Natural killer cell (primary cell): ENCODE data around the gene RPL37A. TPM values are rescaled to one million over a fixed set of nuclear protein-coding genes. Genes with fewer than 3 reads are reported as not detected.

ENCODE experiments used
- ATAC-seq, 3 donors: fragments of 150-1000 bp in 2 of 3; fragments of 200-7000 bp in 1 of 3; cut with Tn5 transposase; 1 replicate in 1 of 3; 2 replicates in 2 of 3; pipeline ENCODE4 v1.10.0; 2021; ENCODE audit warnings: mild to moderate bottlenecking in 2 of 3, moderate library complexity in 2 of 3
- DNase-seq, 2 donors: peaks; one replicate each; pipeline versions ENCODE4 v3.0.0 to v3.0.0-alpha.2; 2013 to 2021; ENCODE audit warnings: mixed read lengths in 1 of 2
- H3K27ac ChIP-seq: one replicate; pipeline ENCODE4 v1.5.1; 2013; ENCODE audit warnings: mild to moderate bottlenecking, low read length
- H3K27me3 ChIP-seq: one replicate; pipeline ENCODE4 v1.6.1; 2013; ENCODE audit warnings: low read length; ENCODE audit not compliant: control insufficient read depth, insufficient read depth
- H3K36me3 ChIP-seq: one replicate; pipeline ENCODE4 v1.6.1; 2013; ENCODE audit warnings: low read length; ENCODE audit not compliant: control insufficient read depth, insufficient read depth
- H3K4me1 ChIP-seq: one replicate; pipeline ENCODE4 v1.6.1; 2013; ENCODE audit warnings: low read length; ENCODE audit not compliant: control insufficient read depth, insufficient read depth
- H3K4me3 ChIP-seq: one replicate; pipeline ENCODE4 v1.5.1; 2013; ENCODE audit warnings: low read length
- H3K9me3 ChIP-seq: one replicate; pipeline ENCODE4 v1.6.1; 2013; ENCODE audit warnings: low read length; ENCODE audit not compliant: control insufficient read depth, insufficient read depth
- H3K27ac Mint-ChIP-seq, 2 donors: one replicate each; pipeline ENCODE4 v1.8.0; 2022; ENCODE audit warnings: mild to moderate bottlenecking in 2 of 2, mixed read lengths in 2 of 2, moderate library complexity in 1 of 2
- H3K27me3 Mint-ChIP-seq, 2 donors: one replicate each; pipeline ENCODE4 v1.8.0; 2022; ENCODE audit warnings: low read depth in 2 of 2, mixed read lengths in 2 of 2
- H3K36me3 Mint-ChIP-seq: one replicate; pipeline ENCODE4 v1.8.0; 2022; ENCODE audit warnings: mixed read lengths
- H3K4me1 Mint-ChIP-seq, 2 donors: one replicate each; pipeline ENCODE4 v1.8.0; 2022; ENCODE audit warnings: mixed read lengths in 2 of 2
- H3K4me3 Mint-ChIP-seq: one replicate; pipeline ENCODE4 v1.8.0; 2022; ENCODE audit warnings: mild to moderate bottlenecking, moderate library complexity, mixed read lengths
- H3K9me3 Mint-ChIP-seq, 2 donors: one replicate each; pipeline ENCODE4 v1.8.0; 2022; ENCODE audit warnings: mixed read lengths in 2 of 2
- WGBS: methylation state at CpG from one replicate; pipeline ENCODE4 v1.1.7; 2013; ENCODE audit warnings: missing lambda C conversion rate; ENCODE audit not compliant: insufficient coverage; 5-methylcytosine and 5-hydroxymethylcytosine counted together
- intact Hi-C: fragments of 100-400 bp; cut with micrococcal nuclease; formaldehyde crosslinking; loops from one replicate; pipeline ENCODE4 v1.14.2; 2022
- total RNA-seq, 4 donors: library from RNA; stranded (reverse); fragments of 120-200 nt in 1 of 4; gene quantifications; one replicate each; pipeline versions ENCODE4 v1.2.3 to v1.2.4, GENCODE V29; 2013 to 2022
- TF ChIP-seq, protein P1 (sequence below): fragments of 200-600 bp; IDR thresholded peaks from one replicate; pipeline ENCODE4 v1.8.0; 2022; ENCODE audit warnings: antibody characterized with exemption

Gene RPL37A
- total RNA-seq, 3 donors from 2014 or later (not counting 1 experiment from before 2014, with no cell fraction given), result 1,429 to 1,793 (median 1,744) TPM

GRCh38 chr2:216453955-216454614 is 44.6 kb upstream of the RPL37A start:
- H3K4me1 Mint-ChIP-seq, result no peaks in the 10 kb centered on the region
- intact Hi-C loops, result no loop called here
- Histone ChIP-seq H3K27me3 (no peaks in the 10 kb centered on the region), H3K36me3 (peaks cover 58% of the 10 kb centered on the region), H3K27ac (no peak overlapping the region), H3K9me3 (no peaks in the 10 kb centered on the region), H3K4me1 (no peaks in the 10 kb centered on the region), H3K4me3 (no peak overlapping the region)
- H3K4me3 Mint-ChIP-seq, result no peak overlapping the region
- no peaks in the 10 kb centered on the region for H3K27me3 Mint-ChIP-seq
- peaks cover 3% of the 10 kb centered on the region in 2 donors for H3K9me3 Mint-ChIP-seq
- H3K27ac Mint-ChIP-seq, result no peak overlapping the region
- ATAC-seq, result no peak
- TF ChIP-seq, protein P1, sequence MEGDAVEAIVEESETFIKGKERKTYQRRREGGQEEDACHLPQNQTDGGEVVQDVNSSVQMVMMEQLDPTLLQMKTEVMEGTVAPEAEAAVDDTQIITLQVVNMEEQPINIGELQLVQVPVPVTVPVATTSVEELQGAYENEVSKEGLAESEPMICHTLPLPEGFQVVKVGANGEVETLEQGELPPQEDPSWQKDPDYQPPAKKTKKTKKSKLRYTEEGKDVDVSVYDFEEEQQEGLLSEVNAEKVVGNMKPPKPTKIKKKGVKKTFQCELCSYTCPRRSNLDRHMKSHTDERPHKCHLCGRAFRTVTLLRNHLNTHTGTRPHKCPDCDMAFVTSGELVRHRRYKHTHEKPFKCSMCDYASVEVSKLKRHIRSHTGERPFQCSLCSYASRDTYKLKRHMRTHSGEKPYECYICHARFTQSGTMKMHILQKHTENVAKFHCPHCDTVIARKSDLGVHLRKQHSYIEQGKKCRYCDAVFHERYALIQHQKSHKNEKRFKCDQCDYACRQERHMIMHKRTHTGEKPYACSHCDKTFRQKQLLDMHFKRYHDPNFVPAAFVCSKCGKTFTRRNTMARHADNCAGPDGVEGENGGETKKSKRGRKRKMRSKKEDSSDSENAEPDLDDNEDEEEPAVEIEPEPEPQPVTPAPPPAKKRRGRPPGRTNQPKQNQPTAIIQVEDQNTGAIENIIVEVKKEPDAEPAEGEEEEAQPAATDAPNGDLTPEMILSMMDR, result no peak
- 100% methylated on average over 4 of the region's 4 CpGs for WGBS
- peaks cover 36% of the 10 kb centered on the region for H3K36me3 Mint-ChIP-seq
- no peak for DNase-seq

DNA sequence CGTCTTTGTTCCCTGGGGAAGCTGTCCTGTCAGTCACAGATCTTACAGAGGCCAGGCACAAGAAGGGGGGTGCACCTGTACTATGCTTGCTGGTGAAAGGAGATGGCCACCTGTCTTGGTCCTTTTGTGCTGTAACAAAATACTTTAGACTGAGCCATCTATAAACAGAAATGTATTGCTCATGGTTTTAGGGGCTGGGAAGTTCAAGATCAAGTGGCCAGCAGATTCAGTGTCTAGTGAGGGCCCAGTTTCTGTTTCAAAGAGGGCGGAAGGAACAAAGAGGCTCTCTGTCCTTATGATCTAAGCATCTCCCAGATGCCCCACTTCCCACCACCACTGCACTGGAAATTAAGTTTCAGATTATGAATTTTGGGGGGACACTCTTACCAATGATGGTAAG is 35.5 kb upstream of the RPL37A start:
- Mint-ChIP-seq H3K4me3 (no peak overlapping the region), H3K4me1 (no peaks in the 10 kb centered on the region), H3K9me3 (no peaks in the 10 kb centered on the region), H3K36me3 (no peaks in the 10 kb centered on the region), H3K27ac (no peak overlapping the region), H3K27me3 (no peaks in the 10 kb centered on the region)
- Histone ChIP-seq H3K27ac (no peak overlapping the region), H3K9me3 (no peaks in the 10 kb centered on the region), H3K36me3 (peaks cover 12% of the 10 kb centered on the region), H3K4me1 (no peaks in the 10 kb centered on the region), H3K4me3 (no peak overlapping the region), H3K27me3 (no peaks in the 10 kb centered on the region)
- DNase-seq, result no peak
- intact Hi-C loops, result no loop called here
- ATAC-seq, result no peak
- TF ChIP-seq, protein P1, result no peak
- WGBS, result 100% methylated on average over 1 of the region's 2 CpGs

DNA sequence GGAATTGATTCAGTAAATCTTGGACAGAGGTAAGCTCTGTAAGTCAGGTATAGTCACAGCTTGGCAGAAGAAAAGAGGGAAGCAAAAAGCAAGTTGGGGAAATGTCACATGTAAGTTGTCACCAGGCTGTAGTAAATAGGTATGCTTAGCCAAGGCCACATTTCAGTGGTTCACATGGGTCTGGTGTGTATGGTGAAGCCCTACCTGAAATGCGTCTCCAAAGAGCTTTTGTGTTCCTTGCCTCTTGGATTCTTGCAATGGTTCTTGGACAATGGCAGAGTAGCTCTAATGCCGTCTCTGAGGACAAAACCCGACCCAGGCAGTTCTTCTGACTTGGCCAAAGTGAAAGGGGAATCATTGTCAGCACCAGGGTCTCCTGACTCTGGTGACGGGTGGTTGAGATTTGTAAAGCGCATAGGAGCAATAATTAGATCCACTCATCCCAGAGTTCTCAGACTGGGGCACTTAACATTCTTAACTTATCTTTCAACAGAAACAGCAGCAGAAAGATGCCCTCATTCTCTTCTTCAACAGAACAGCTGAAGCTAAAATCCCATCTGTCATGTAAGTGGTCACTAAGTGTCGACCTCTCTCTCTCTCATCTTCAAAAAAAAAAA is 34.4 kb upstream of the RPL37A start:
- no peak for DNase-seq
- H3K27ac ChIP-seq, result no peak overlapping the region
- Mint-ChIP-seq H3K27me3 (no peaks in the 10 kb centered on the region), H3K4me1 (no peaks in the 10 kb centered on the region), H3K27ac (no peak overlapping the region), H3K9me3 (no peaks in the 10 kb centered on the region), H3K4me3 (no peak overlapping the region), H3K36me3 (no peaks in the 10 kb centered on the region)
- no peaks in the 10 kb centered on the region for H3K9me3 ChIP-seq
- TF ChIP-seq, protein P1, result no peak
- ATAC-seq, result no peak
- 91% methylated on average over 6 of the region's 6 CpGs for WGBS
- H3K4me1 ChIP-seq, result no peaks in the 10 kb centered on the region
- intact Hi-C loops, result no loop called here
- no peak overlapping the region for H3K4me3 ChIP-seq
- peaks cover 18% of the 10 kb centered on the region for H3K36me3 ChIP-seq
- H3K27me3 ChIP-seq, result no peaks in the 10 kb centered on the region
